Head of caudate nucleus (tissue), 42 donors: ENCODE data around the gene PRMT6.
"Not testable (repeated sequence)": the region's sequence is repeated elsewhere in the genome, so short reads cannot be mapped to it uniquely, and the experiment has no call there.

ENCODE experiments used
- DNase-seq, 42 donors: peaks; one replicate each; pipeline versions ENCODE4 v3.0.0 to v3.0.0-alpha.2; 2020 to 2021; ENCODE audit warnings: mixed read lengths in 7 of 42
- intact Hi-C: fragments of 100-400 bp; cut with DNase I; formaldehyde crosslinking; loops from one replicate; pipeline ENCODE4 v1.15.0; 2022

Gene PRMT6

DNA sequence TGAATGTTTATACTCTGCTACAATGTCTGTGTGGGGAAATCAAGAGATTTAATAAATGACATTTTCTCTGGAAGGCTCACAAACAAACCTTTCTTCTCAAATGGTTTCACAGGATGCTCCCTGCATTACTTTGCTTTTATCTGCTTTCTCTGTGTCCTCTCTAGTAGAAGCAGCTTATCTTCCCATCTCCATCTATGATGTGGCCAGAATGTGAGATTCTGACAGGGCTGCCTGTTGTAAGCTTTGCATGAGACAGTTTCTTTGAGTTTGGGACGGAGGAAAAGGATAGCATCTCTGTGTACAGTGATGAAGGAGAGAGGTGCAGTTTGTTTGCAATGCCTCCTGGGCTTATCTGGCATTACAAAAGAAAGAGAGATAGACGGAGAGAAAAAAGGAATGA is 24.6 kb downstream of the PRMT6 start:
- intact Hi-C loops = no loop called here
- no peak for DNase-seq

DNA sequence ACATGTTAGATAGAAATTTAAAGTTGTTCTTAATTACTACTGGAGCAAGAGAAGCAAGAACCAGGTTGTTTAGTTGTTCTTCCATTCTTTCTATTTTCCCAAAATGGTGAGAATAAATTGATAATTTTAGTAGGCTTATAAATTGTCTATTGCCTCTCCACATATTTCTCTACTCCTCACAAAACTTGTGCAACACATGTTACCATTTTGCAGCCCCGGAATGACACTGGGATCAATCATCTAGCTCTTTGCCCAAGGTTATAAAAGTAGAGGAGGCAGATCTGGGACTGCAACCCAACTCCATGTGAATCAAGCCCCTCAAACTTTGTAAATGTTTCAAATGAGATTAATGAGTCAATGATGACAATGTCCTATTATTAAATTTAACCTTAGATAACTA is 34.9 kb downstream of the PRMT6 start:
- no peak for DNase-seq
- intact Hi-C loops = no loop called here

DNA sequence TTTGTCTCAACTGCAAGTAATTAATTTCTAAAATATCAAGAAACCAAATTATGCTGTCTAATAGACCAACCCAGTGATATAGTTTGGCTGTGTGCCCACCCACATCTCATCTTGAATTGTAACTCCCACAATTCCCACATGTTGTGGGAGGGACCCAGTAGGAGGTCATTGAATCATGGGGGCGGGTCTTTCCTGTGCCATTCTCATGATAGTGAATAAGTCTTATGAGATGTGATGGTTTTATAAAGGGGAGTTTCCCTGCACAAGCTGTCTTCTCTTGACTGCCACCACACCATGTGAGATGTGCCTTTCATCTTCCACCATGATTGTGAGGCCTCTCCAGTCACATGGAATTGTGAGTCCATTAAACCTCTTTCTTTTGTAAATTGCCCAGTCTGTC is 36.9 kb downstream of the PRMT6 start:
- intact Hi-C loops, DNase-seq: not testable (repeated sequence)

DNA sequence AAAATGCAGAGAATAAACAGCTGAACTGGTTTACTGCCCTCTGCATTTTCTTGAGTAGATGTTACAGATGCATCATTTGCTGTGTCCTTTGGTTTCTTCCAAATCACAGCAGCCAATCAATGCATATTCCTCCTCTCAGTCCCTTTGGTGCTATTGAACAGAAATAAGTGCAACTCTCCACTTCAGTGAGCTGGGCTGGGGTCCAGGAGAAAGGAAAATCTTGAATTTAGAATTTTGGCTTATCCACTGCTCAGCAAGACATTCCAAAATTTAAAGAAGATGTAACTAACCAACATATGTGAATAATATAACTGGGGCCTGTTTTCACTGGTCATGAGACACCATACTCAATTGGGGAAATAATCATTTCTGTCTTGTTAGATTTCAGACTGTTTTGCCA is 39.2 kb downstream of the PRMT6 start:
- intact Hi-C loops = no loop called here
- DNase-seq = no peak

DNA sequence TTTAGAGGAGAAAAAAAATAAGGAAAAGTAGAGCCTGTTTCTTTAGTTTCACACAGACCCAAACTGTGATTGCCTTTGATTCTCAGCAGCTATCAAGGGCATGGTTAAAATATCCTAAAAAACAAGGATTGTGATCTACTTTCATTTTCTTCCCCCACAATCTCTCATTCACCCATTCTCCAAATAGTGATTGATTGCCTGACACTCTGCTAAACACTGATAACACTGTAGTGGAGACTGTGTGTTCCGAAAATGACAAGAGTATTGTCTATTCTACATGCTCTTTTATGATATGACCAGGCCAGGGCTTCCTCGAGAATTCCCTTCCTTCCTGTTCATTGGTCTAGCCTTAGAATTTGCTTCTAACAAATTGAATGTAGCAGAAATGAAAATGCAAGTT is 40.2 kb downstream of the PRMT6 start:
- DNase-seq = no peak
- intact Hi-C loops = no loop called here

DNA sequence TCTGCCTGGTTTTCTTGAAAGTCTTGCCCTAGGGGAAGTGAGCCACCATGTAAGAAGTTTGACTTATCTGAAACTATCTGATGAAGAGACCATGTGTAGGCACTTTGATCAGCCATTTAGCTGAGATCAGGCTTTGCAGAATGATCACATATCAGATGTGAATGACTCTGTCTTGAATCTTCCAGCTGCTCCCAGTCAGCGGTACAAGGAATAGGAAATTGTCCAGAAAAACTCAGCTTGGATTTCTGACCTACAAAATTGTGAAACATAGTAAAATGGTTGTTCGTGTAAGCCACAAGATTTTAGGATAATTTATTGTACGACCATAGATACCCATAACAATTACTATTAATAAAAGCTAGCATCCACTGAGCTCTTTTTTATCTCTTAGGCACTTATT is 42.5 kb downstream of the PRMT6 start:
- intact Hi-C loops = no loop called here
- no peak for DNase-seq

DNA sequence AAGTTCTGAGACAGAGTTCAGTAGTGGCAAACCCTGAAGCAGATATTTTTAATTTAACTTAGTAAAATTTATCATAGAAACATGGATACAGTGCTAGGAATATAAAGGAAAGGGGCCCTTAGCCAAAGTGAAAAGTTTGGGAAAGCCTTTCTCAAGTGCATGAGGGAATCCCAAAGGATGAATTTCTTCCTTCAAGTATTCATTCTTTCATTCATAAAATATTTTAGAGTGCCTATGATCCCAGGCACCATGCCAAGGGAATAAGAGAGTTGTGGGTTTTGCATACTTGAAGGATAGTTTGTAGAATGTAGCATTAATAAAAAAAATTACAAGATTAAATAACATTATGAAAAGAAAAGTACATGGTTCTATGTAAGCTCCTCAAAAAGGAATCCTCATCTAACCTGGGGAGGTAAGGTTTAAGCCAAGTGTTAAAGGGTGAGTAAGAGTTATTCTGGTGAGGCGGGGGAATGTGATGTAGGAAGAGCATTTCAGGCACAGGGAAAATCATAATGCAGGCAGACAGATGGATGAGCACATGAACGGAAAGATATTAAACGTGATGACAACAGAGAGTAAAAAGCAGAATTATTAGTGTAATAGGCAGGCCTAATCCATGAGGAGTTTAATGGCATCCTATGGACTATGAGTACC is 44.0 kb downstream of the PRMT6 start:
- intact Hi-C loops = no loop called here
- DNase-seq = no peak

DNA sequence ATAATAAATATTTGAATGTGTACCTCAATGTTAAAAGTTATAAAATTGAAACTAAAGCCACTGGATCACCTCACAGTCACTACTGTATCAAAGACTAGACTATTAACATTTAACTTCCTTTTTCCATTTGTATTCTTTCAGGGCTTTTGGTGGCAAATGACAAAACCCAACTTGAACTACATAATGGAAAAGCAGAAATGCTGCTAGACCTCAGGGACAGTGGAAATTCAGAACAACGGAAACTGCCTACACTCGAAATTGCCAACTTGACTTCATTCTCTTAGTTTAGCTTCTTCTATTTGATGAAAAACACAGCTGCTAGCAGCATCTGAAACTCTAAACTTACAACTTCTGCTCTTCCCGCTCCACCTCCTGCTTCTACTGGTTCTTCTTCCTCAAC is 49.4 kb downstream of the PRMT6 start:
- intact Hi-C loops = no loop called here
- no peak for DNase-seq
